Loucy (cell line): ENCODE measurements around the gene STAT4.

Experiments
- EZH2phosphoT487 ChIP-seq: fragments of 200-600 bp; IDR thresholded peaks from 2 replicates; pipeline ENCODE4 v1.6.1; 2018; ENCODE audit warnings: antibody characterized with exemption, mild to moderate bottlenecking, moderate library complexity, borderline replicate concordance
- TF ChIP-seq, protein P1 (sequence below): fragments of 200-600 bp; sonication (generic); conservative IDR thresholded peaks from 2 replicates; pipeline ENCODE4 v1.5.1; 2014; ENCODE audit warnings: mild to moderate bottlenecking, antibody characterized with exemption, low read length

DNA sequence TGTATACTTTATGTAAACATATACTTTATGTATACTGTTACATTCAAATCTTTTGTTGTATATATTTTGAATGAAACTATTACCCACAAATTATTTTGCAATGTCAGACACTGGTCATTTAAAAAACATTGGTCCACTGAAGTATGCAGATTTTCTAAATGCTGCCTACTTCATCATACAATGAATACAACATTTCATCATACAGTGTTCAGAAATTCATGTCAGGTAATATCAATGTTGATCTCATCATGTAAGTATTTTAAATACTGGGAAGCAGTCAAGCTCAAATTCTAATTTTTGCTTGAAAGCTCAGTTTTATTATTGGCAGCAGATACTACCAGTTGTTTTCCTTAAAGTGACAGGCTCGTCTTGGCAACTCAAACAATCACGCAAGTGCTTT is 2.9 kb upstream of the STAT4 start:
- TF ChIP-seq, protein P1, sequence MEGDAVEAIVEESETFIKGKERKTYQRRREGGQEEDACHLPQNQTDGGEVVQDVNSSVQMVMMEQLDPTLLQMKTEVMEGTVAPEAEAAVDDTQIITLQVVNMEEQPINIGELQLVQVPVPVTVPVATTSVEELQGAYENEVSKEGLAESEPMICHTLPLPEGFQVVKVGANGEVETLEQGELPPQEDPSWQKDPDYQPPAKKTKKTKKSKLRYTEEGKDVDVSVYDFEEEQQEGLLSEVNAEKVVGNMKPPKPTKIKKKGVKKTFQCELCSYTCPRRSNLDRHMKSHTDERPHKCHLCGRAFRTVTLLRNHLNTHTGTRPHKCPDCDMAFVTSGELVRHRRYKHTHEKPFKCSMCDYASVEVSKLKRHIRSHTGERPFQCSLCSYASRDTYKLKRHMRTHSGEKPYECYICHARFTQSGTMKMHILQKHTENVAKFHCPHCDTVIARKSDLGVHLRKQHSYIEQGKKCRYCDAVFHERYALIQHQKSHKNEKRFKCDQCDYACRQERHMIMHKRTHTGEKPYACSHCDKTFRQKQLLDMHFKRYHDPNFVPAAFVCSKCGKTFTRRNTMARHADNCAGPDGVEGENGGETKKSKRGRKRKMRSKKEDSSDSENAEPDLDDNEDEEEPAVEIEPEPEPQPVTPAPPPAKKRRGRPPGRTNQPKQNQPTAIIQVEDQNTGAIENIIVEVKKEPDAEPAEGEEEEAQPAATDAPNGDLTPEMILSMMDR, result no peak
- TF ChIP-seq EZH2phosphoT487, result no peak
